PC-9 (cell line): ENCODE results near the gene MORF4L1.

Experiments used
- EZH2 ChIP-seq: fragments of 200-600 bp; sonication (generic); IDR thresholded peaks from 2 replicates; pipeline ENCODE4 v1.8.0; 2017; ENCODE audit warnings: antibody characterized with exemption, low read depth
- TF ChIP-seq, protein P1 (sequence below): fragments of 200-600 bp; sonication (generic); conservative IDR thresholded peaks from 2 replicates; pipeline ENCODE4 v1.6.1; 2017; ENCODE audit warnings: mixed run types, antibody characterized with exemption, mild to moderate bottlenecking, moderate library complexity

DNA sequence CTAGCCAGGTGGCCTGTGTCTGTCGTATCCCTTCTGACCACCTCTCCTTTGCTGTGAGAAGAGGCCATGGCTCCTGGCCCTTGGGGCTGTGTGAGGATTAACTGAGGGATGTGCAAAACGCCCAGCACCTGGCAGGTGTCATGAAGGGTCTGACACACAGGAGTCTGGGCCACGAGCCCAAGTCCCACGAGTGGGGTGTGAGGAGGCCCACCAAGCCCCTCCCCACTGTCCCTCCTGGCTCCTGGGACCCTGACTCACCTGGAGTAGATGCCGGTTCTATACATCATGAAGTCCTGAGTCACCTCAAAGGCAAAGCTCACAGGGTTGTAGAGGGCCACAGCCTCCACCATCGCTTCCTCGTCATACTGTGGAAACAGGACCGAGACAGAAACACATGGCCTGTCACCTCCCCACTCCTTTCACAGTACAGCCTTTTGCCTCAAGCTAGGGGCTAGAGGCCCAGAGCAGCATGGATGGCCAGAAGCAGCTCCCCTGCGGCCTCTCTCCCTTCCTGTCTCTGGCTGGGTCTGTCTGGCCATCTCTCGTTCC lies 52.5 kb downstream of the MORF4L1 start:
- TF ChIP-seq, protein P1, sequence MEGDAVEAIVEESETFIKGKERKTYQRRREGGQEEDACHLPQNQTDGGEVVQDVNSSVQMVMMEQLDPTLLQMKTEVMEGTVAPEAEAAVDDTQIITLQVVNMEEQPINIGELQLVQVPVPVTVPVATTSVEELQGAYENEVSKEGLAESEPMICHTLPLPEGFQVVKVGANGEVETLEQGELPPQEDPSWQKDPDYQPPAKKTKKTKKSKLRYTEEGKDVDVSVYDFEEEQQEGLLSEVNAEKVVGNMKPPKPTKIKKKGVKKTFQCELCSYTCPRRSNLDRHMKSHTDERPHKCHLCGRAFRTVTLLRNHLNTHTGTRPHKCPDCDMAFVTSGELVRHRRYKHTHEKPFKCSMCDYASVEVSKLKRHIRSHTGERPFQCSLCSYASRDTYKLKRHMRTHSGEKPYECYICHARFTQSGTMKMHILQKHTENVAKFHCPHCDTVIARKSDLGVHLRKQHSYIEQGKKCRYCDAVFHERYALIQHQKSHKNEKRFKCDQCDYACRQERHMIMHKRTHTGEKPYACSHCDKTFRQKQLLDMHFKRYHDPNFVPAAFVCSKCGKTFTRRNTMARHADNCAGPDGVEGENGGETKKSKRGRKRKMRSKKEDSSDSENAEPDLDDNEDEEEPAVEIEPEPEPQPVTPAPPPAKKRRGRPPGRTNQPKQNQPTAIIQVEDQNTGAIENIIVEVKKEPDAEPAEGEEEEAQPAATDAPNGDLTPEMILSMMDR: no peak
- no peak for TF ChIP-seq EZH2
